Mesodermal cell (in vitro differentiated cells): ENCODE data around the gene EXOC3L1.

Experiments used
- H3K27ac ChIP-seq: 2 replicates; pipeline ENCODE4 v1.7.0; 2013; ENCODE audit warnings: mild to moderate bottlenecking, low read depth, low read length, moderate library complexity; ENCODE audit not compliant: severe bottlenecking
- H3K36me3 ChIP-seq: 2 replicates; pipeline ENCODE4 v1.7.1; 2013; ENCODE audit warnings: mild to moderate bottlenecking, low read length, moderate library complexity; ENCODE audit not compliant: control insufficient read depth, insufficient read depth
- H3K4me1 ChIP-seq: one replicate; pipeline ENCODE4 v1.7.1; 2013; ENCODE audit warnings: mild to moderate bottlenecking, low read length; ENCODE audit not compliant: insufficient read depth, control insufficient read depth, poor library complexity, severe bottlenecking
- H3K4me3 ChIP-seq: 2 replicates; pipeline ENCODE4 v1.7.0; 2013; ENCODE audit warnings: low read length, control low read depth, mild to moderate bottlenecking; ENCODE audit not compliant: insufficient read depth, poor library complexity, severe bottlenecking; ENCODE audit errors: extremely low read depth
- H3K9me3 ChIP-seq: 2 replicates; pipeline ENCODE4 v1.7.1; 2013; ENCODE audit warnings: mild to moderate bottlenecking, low read length, moderate library complexity; ENCODE audit not compliant: control insufficient read depth
- WGBS, 2 experiments: methylation state at CpG; one replicate each; pipeline ENCODE4 v1.1.5; 2013; ENCODE audit warnings: missing lambda C conversion rate in 2 of 2; ENCODE audit not compliant: insufficient coverage in 2 of 2; 5-methylcytosine and 5-hydroxymethylcytosine counted together

Gene EXOC3L1

GRCh38 chr16:67137605-67138004 is 52.3 kb downstream of the EXOC3L1 start:
- Histone ChIP-seq H3K36me3 (peaks cover 93% of the 10 kb centered on the region), H3K9me3 (no peaks in the 10 kb centered on the region), H3K27ac (no peak overlapping the region), H3K4me3 (no peak overlapping the region), H3K4me1 (no peaks in the 10 kb centered on the region)
- 82 to 94% methylated on average over 2 to 3 of the region's 3 CpGs for WGBS, 2 experiments
